ENCODE results near the gene ODF2.

- TF ChIP-seq CTCF (optimal IDR thresholded peaks at IDR 0.05 in 1 of 3, IDR thresholded peaks at IDR 0.05 in 1 of 3, conservative IDR thresholded peaks at IDR 0.05 in 1 of 3; ENCODE audit: extremely low read depth in 1 of 3, insufficient read depth in 2 of 3, low read length in 3 of 3): no peak
- TF ChIP-seq EZH2 (IDR thresholded peaks at IDR 0.05; ENCODE audit: low read length): no peak
These were observed 57.0 kb downstream of the ODF2 start for GRCh38 chr9:128512820-128513219.

Data from keratinocyte (primary cell).